Right hindlimb (tissue), 1 donor: ENCODE data around the gene PLXNA1.
A peak's percentile ranks its signal among the peaks of the same experiment; 100 is the strongest.

ENCODE experiments used
- DNase-seq: peaks from one replicate; pipeline ENCODE4 v3.0.0-alpha.2; 2018

The PLXNA1 gene

DNA sequence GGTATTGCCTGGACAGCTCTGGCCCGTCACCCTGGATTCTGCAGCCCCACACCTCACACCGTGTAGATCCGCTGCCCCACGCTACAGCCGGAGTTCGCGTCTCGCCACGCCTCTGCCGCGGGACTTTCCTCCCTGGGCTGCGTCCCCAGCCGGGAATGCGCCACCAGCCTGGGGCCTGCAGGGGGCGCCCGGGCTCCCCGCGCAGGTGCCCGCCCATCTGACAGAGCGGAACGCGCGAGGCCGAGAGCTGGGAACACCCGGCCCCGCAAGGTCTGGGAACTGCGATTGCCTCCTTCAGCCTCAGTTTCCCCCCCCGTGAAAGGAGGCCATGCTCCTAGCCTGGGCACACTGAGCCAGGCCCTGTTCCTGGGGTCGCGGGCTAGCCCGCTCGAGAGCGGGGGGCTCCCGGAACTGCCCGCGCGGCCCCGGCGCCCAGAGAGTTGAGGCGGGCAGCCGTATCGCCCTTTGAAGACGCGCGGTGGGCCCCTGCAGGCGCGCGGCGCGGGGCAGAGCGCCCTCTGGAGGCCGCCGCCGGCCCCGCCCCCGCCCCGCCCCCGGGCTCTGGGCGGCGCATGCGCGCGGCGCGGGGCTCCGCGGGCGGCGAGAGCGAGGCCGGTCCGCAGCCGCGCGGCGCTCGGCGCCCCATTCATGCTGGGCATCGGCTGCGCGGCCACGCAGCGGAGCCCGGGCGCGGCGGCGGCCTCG is at the start of gene PLXNA1:
Gene PLXNA1, plus strand, starts transcription at position 645 of the 705 bp plus-strand sequence. CDS start 5,479 bp downstream, outside the sequence.
- peak; percentile 81 for DNase-seq

GRCh38 chr3:126934031-126934531 is 48.8 kb upstream of the PLXNA1 start:
- DNase-seq = no peak

GRCh38 chr3:126934991-126935390 is 47.9 kb upstream of the PLXNA1 start:
- DNase-seq = no peak

DNA sequence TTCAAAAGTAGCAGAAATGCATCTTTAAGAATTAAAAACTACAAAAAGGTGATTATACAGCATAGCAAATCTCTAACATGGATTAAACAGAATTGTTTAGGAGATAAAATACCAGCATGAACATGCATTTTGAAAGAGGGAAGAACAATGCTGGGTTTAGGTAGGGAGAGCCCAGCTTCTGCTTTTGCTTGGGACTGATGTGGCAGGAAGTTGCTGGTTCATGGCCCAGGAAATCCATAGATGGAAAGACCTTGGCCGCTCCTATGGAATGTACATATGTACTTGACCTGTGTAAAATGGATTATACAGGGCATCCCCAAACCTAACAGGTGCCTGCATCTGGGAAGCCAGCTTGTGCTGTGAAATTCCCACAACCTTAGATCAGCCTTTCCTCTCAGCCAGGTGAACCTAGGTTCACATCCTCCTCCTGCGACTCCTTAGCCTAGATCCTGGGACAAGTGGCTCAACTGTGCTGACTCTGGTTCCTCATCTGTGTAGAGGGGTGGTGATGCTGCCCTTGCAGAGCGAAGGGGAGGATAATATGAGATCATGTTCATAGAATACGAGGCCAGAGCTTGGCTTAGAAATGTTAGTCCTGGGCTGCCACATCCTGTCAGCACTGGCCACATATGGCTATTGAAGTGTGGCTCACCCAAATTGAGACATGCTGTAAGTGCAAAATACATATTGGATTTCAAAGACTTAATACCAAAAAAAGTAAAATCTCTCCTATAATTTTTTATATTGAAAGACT is 47.0 kb upstream of the PLXNA1 start:
- no peak for DNase-seq

GRCh38 chr3:126936853-126937425 is 46.0 kb upstream of the PLXNA1 start:
- DNase-seq = no peak

- no peak for DNase-seq
Measured at GRCh38 chr3:126937533-126937932, 45.4 kb upstream of the PLXNA1 start.

DNA sequence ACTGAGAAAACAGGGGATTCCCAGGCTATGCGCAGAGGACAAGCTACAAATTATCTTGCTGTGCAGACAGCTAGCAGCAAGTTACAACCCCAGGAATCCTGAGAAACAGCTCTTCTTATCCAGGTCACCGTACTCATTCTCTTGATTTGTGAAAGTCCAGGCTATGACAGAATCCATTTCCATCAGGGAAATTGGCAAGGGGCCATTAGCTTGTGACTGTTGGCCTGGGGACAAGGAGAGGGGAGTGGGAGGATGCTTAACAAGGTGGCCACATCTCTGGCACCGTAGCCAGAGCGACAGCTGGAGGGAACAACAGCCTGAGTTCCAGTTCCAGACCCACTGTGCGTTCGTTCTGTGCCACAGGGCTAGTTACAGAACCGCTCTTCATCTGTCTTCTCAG is 44.9 kb upstream of the PLXNA1 start:
- peak; percentile 45 for DNase-seq

DNA sequence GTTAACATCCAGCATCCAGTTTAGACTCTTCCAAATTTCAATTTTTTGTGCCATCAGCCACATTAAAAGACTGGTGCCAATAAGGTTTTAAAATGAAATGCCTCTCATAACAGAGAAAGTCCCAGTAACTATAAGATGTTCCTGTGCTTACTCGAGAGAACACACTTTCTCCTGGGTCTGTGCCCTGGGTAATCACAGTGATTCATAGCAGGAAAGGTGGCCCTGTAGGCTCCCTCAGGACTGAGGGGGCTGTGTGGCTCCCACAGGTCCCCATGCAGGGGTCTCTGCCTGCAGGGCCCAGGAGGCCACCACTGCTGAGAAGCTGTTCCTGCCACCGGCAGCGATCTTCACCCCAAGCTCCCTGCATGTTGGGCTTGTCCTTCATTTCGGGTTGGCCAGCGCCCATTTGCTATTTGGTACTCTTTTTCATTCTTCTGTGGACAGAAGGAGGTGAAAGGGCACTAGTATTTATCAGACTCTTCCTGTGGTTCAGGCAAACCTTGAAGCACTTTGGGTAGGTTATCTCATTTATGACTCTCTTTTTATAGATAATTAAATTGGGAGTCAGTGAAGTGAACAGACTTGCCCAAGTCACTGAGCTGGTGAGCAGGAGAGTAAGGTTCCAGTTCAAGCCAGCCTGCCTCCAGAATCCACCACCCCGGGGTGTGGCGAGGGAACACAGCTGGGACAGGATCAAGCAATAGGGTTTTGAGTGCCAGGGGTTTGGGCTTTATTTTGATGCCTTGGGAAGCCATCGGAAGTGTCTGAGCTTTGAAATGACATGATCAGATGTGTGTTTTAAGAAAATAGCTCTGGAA is 44.2 kb upstream of the PLXNA1 start:
- DNase-seq = no peak

DNA sequence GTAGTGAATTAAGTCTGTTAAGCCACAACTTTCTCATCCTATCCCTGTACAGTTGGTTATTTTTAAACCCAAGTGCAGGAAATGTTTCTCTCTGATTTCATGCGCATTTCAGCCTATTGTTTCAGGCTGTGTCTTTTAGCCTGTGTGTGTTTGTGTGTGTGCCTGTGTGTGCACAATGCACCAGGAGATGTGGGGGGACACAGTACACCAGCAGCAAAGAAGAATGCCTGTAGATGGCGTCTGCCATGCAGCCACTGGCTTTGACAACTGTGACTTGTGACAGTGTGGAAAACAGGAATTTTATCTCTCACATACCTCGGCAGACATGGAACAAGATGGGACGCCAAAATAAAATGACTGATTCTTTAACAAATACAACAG is 43.6 kb upstream of the PLXNA1 start:
- no peak for DNase-seq

GRCh38 chr3:126939733-126940132 is 43.2 kb upstream of the PLXNA1 start:
- no peak for DNase-seq

GRCh38 chr3:126941721-126942270 is 41.1 kb upstream of the PLXNA1 start:
- no peak for DNase-seq

- DNase-seq = no peak
Measured at GRCh38 chr3:126944089-126944965, 38.6 kb upstream of the PLXNA1 start.

DNA sequence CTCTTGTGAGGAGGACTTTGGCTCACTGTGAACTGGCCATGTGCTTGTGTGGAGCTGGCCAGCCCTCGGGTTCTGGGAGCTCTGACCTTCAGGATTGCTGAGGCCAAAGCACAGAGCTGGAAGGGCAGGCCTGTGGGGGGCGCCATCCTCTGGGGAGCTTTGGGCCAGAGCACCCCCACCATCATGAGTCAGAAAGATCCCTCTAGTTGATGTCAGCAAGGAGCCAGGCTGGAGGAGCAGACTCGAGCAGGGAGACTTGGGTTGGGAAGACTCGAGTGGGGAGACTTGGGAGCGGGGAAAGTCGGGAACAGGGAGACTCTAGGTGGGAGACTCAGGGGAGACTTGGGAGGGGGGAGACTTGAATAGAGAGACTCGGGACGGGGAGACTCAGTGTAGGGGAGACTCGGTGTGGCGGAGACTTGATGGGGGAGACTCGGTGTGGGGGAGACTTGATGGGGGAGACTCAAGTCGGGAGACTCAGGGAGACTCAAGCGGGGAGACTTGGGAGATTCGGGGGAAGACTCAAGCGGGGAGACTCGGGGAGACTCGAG is 37.7 kb upstream of the PLXNA1 start:
- DNase-seq = no peak

- DNase-seq = no peak
Measured at GRCh38 chr3:126945891-126946290, 37.0 kb upstream of the PLXNA1 start.

- DNase-seq = no peak
Measured at GRCh38 chr3:126946405-126946804, 36.5 kb upstream of the PLXNA1 start.

GRCh38 chr3:126947429-126947828 is 35.5 kb upstream of the PLXNA1 start:
- DNase-seq = no peak

DNA sequence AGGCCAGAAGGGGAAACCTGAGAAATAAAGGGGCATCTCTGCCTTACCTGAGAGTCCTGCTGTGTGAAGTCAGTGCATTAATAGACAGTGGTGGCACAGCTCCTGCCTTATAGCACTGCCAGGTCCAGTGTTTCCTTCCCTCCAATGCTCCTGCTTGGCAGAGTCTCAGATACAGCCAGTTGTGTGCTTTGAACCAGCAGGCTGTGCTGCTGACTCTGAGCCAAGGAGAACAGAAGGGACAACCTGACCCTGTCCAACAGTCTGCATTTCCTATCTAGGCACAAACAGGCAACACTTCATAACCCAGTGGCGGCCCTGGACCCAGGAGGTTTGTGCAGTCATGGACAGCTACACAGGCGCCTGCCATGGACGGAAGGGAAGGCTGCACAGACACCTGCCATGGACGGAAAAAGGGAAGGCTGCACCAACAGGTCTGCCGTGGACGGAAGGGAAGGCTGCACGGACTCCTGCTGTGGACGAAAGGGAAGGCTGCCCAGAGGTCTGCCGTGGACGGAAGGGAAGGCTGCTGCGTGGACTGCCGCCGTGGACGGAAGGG is 33.9 kb upstream of the PLXNA1 start:
- DNase-seq = no peak

DNA sequence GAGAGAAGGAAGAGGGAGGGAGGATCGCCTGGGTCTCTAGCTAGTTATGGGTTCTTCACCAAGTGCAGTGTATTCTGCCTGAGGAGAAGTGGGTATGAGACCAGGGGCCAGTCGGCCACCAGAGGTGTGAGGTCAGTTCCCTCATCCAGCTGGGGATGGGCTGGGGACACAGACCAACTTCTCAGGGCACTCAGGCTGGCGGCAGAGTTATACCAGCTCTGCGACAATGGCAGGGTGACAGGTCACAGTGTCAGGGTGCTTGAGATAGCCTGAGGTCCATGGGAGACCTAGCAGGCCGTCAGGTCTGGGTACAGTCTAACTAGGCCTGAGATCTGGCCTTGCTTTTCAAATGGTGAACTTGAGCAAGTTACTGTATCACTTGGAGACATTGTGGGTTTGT is 31.4 kb upstream of the PLXNA1 start:
- no peak for DNase-seq

- DNase-seq = no peak
Measured at GRCh38 chr3:126952261-126952982, 30.5 kb upstream of the PLXNA1 start.

- no peak for DNase-seq
Measured at GRCh38 chr3:126952983-126953660, 29.8 kb upstream of the PLXNA1 start.
